Measurements from ENCODE around the gene VASH1. TPM values are rescaled to one million over a fixed set of nuclear protein-coding genes. Genes with fewer than 3 reads are reported as not detected.

Gene VASH1
- total RNA-seq, 1 donor from 2014 or later = 10.3 TPM

DNA sequence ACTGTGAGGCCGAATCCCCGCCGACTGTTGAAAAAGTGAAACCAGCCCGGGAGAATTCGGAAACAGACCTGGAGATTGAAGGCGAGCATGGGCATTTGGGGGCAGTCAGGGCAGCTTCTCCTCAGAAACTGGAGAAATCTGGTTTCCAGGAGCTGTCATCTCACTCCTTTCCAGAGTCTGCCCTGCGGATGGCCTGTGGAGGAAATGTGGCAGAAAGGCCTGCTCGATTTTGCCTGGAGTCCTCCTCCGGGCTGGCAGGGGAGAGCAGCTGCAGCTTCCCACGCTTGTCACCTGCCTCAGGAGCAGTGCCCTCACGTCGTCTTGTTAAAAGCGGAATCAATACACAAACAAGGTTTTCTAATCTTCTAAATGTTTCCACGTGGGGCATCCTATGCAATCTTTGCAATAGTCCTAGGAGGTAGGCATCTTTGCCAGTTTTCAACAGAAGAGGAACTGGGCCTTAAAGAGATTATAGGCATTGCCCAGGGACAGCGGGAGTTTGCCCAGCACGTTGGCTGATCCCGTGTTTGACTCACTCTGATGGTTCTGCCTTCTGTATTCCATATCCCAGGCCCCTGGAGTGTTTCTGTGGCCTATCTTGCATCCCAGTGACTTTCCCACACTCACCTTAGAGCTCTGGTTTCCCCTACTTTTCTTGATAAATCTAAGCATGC, 67.2 kb downstream of the VASH1 start:
- TF ChIP-seq, protein P1, sequence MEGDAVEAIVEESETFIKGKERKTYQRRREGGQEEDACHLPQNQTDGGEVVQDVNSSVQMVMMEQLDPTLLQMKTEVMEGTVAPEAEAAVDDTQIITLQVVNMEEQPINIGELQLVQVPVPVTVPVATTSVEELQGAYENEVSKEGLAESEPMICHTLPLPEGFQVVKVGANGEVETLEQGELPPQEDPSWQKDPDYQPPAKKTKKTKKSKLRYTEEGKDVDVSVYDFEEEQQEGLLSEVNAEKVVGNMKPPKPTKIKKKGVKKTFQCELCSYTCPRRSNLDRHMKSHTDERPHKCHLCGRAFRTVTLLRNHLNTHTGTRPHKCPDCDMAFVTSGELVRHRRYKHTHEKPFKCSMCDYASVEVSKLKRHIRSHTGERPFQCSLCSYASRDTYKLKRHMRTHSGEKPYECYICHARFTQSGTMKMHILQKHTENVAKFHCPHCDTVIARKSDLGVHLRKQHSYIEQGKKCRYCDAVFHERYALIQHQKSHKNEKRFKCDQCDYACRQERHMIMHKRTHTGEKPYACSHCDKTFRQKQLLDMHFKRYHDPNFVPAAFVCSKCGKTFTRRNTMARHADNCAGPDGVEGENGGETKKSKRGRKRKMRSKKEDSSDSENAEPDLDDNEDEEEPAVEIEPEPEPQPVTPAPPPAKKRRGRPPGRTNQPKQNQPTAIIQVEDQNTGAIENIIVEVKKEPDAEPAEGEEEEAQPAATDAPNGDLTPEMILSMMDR (IDR thresholded peaks at IDR 0.05) = no peak
- TF ChIP-seq EZH2 (IDR thresholded peaks at IDR 0.05) (no peak), EZH2phosphoT487 (IDR thresholded peaks at IDR 0.05) (no peak)
- Mint-ChIP-seq H3K27me3 (ENCODE audit: insufficient read depth, low read depth) (peaks cover 7% of the 10 kb centered on the region), H3K4me3 (no peak overlapping the region), H3K9me3 (no peaks in the 10 kb centered on the region), H3K4me1 (peaks cover 15% of the 10 kb centered on the region), H3K27ac (peak overlapping the region; percentile 57), H3K36me3 (peaks cover 2% of the 10 kb centered on the region)
- Histone ChIP-seq H3F3A (ENCODE audit: low read depth) (no peaks in the 10 kb centered on the region), H3K4me2 (no peak overlapping the region), H4K20me1 (ENCODE audit: low read depth) (no peaks in the 10 kb centered on the region), H3K4me1 (peaks cover 20% of the 10 kb centered on the region), H3K9ac (no peak overlapping the region), H3K27ac (no peak overlapping the region), H2AFZ (replicated peaks) (peak overlapping the region; percentile 74), H3K4me3 (no peak overlapping the region), H3K79me2 (ENCODE audit: low read depth) (no peaks in the 10 kb centered on the region), H3K9me3 (ENCODE audit: low read depth) (no peaks in the 10 kb centered on the region), H3K36me3 (no peaks in the 10 kb centered on the region), H3K27me3 (no peaks in the 10 kb centered on the region)
- no peak for DNase-seq (ENCODE audit: low spot score)

DNA sequence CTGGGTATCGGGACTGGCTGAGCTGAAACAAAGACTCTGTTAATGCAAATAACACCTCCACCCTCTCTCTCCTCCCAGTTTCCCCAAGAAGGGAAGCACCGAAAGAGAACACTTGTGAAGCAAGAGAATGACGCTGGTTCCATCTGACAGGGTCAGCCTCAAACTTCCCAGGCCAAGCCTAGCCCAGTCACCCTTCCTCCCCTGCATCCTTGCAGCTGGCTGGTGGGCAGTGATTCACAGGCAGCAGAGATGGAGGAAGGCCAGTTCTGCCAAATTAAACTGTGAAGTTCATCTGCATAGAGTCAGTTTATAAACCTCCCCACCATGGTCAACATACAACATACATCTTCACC, 67.7 kb downstream of the VASH1 start:
- no peaks in the 10 kb centered on the region for H3F3A ChIP-seq (ENCODE audit: low read depth)
- peaks cover 2% of the 10 kb centered on the region for H3K36me3 Mint-ChIP-seq
- peaks cover 21% of the 10 kb centered on the region for H3K4me1 ChIP-seq
- H2AFZ ChIP-seq (replicated peaks) = peak overlapping the region; percentile 74
- no peaks in the 10 kb centered on the region for H3K79me2 ChIP-seq (ENCODE audit: low read depth)
- H3K9me3 Mint-ChIP-seq = no peaks in the 10 kb centered on the region
- peak overlapping the region; percentile 57 for H3K27ac Mint-ChIP-seq
- H3K27me3 Mint-ChIP-seq (ENCODE audit: insufficient read depth, low read depth) = peaks cover 7% of the 10 kb centered on the region
- TF ChIP-seq, protein P1 (IDR thresholded peaks at IDR 0.05) = no peak
- TF ChIP-seq EZH2phosphoT487 (IDR thresholded peaks at IDR 0.05) (no peak), EZH2 (IDR thresholded peaks at IDR 0.05) (no peak)
- no peak overlapping the region for H3K27ac ChIP-seq
- no peak for DNase-seq (ENCODE audit: low spot score)
- no peak overlapping the region for H3K4me2 ChIP-seq
- no peaks in the 10 kb centered on the region for H3K27me3 ChIP-seq
- H3K9ac ChIP-seq = no peak overlapping the region
- no peaks in the 10 kb centered on the region for H3K36me3 ChIP-seq
- no peaks in the 10 kb centered on the region for H4K20me1 ChIP-seq (ENCODE audit: low read depth)
- H3K4me1 Mint-ChIP-seq = peaks cover 17% of the 10 kb centered on the region
- no peaks in the 10 kb centered on the region for H3K9me3 ChIP-seq (ENCODE audit: low read depth)
- no peak overlapping the region for H3K4me3 ChIP-seq
- H3K4me3 Mint-ChIP-seq = no peak overlapping the region

GRCh38 chr14:76829650-76830421, 68.6 kb downstream of the VASH1 start:
- no peaks in the 10 kb centered on the region for H3K9me3 ChIP-seq (ENCODE audit: low read depth)
- DNase-seq (ENCODE audit: low spot score) = peak; percentile 59
- no peaks in the 10 kb centered on the region for H4K20me1 ChIP-seq (ENCODE audit: low read depth)
- H3K36me3 Mint-ChIP-seq = peaks cover 2% of the 10 kb centered on the region
- H3K36me3 ChIP-seq = no peaks in the 10 kb centered on the region
- H2AFZ ChIP-seq (replicated peaks) = no peak overlapping the region
- no peak overlapping the region for H3K4me3 ChIP-seq
- H3K27me3 ChIP-seq = no peaks in the 10 kb centered on the region
- no peaks in the 10 kb centered on the region for H3F3A ChIP-seq (ENCODE audit: low read depth)
- H3K4me1 Mint-ChIP-seq = peaks cover 25% of the 10 kb centered on the region
- H3K27me3 Mint-ChIP-seq (ENCODE audit: insufficient read depth, low read depth) = peaks cover 7% of the 10 kb centered on the region
- H3K27ac Mint-ChIP-seq = peak overlapping the region; percentile 48
- H3K9ac ChIP-seq = no peak overlapping the region
- H3K27ac ChIP-seq = no peak overlapping the region
- H3K9me3 Mint-ChIP-seq = no peaks in the 10 kb centered on the region
- H3K4me1 ChIP-seq = peaks cover 29% of the 10 kb centered on the region
- peak overlapping the region; percentile 44 for H3K4me2 ChIP-seq
- H3K4me3 Mint-ChIP-seq = no peak overlapping the region
- TF ChIP-seq EZH2 (IDR thresholded peaks at IDR 0.05) = no peak
- TF ChIP-seq, protein P1 (IDR thresholded peaks at IDR 0.05) = no peak
- H3K79me2 ChIP-seq (ENCODE audit: low read depth) = no peaks in the 10 kb centered on the region
